Measurements from ENCODE around the gene PRDM4. TPM values are rescaled to one million over a fixed set of nuclear protein-coding genes. Genes with fewer than 3 reads are reported as not detected.

PRDM4 gene
- total and polyA plus RNA-seq, 2 of the 13 experiments (the other 11 are each of a cell fraction or from before 2014, with no cell fraction given), result 9.9 to 15.3 TPM

- TF ChIP-seq, protein P1, sequence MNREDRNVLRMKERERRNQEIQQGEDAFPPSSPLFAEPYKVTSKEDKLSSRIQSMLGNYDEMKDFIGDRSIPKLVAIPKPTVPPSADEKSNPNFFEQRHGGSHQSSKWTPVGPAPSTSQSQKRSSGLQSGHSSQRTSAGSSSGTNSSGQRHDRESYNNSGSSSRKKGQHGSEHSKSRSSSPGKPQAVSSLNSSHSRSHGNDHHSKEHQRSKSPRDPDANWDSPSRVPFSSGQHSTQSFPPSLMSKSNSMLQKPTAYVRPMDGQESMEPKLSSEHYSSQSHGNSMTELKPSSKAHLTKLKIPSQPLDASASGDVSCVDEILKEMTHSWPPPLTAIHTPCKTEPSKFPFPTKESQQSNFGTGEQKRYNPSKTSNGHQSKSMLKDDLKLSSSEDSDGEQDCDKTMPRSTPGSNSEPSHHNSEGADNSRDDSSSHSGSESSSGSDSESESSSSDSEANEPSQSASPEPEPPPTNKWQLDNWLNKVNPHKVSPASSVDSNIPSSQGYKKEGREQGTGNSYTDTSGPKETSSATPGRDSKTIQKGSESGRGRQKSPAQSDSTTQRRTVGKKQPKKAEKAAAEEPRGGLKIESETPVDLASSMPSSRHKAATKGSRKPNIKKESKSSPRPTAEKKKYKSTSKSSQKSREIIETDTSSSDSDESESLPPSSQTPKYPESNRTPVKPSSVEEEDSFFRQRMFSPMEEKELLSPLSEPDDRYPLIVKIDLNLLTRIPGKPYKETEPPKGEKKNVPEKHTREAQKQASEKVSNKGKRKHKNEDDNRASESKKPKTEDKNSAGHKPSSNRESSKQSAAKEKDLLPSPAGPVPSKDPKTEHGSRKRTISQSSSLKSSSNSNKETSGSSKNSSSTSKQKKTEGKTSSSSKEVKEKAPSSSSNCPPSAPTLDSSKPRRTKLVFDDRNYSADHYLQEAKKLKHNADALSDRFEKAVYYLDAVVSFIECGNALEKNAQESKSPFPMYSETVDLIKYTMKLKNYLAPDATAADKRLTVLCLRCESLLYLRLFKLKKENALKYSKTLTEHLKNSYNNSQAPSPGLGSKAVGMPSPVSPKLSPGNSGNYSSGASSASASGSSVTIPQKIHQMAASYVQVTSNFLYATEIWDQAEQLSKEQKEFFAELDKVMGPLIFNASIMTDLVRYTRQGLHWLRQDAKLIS (CRISPR knock-in tag; IDR thresholded peaks at IDR 0.05), result no peak
- TF ChIP-seq ELF3 (CRISPR knock-in tag; IDR thresholded peaks at IDR 0.05) (no peak), NFIB (CRISPR knock-in tag; IDR thresholded peaks at IDR 0.05; ENCODE audit: borderline replicate concordance) (no peak), ZSCAN30 (CRISPR knock-in tag; IDR thresholded peaks at IDR 0.05) (no peak), HCFC1 (IDR thresholded peaks at IDR 0.05; ENCODE audit: low read depth, low read length) (no peak), FOSL1 (CRISPR knock-in tag; IDR thresholded peaks at IDR 0.05; ENCODE audit: borderline replicate concordance) (no peak), IKZF4 (CRISPR knock-in tag; IDR thresholded peaks at IDR 0.05; ENCODE audit: borderline replicate concordance, low read depth, not compliant biosample characterization) (peak; percentile 13), ZEB1 (IDR thresholded peaks at IDR 0.05; ENCODE audit: insufficient replicate concordance, low read depth) (peak; percentile 7), ASH2L (IDR thresholded peaks at IDR 0.05; ENCODE audit: insufficient read length, low read depth, low read length) (no peak), ZNF652 (CRISPR knock-in tag; IDR thresholded peaks at IDR 0.05; ENCODE audit: borderline replicate concordance, low read depth) (no peak), ZNF790 (CRISPR knock-in tag; IDR thresholded peaks at IDR 0.05; ENCODE audit: borderline replicate concordance) (no peak), CENPX (CRISPR knock-in tag; IDR thresholded peaks at IDR 0.05) (no peak), JARID2 (CRISPR knock-in tag; IDR thresholded peaks at IDR 0.05; ENCODE audit: insufficient replicate concordance) (no peak), DNMT3B (CRISPR knock-in tag; conservative IDR thresholded peaks at IDR 0.05) (no peak), HNRNPK (IDR thresholded peaks at IDR 0.05; ENCODE audit: low read depth, low read length, poor library complexity, severe bottlenecking) (no peak), PHF8 (CRISPR knock-in tag; IDR thresholded peaks at IDR 0.05) (peak; percentile 18; the same call in 1 of the 2 replicates), ZNF383 (CRISPR knock-in tag; IDR thresholded peaks at IDR 0.05; ENCODE audit: borderline replicate concordance) (no peak), ZFP62 (CRISPR knock-in tag; IDR thresholded peaks at IDR 0.05) (no peak), RAD51 (IDR thresholded peaks at IDR 0.05; ENCODE audit: borderline replicate concordance) (peak; percentile 26; the same call in 1 of the 2 replicates), ZNF510 (CRISPR knock-in tag; IDR thresholded peaks at IDR 0.05; ENCODE audit: low read depth) (no peak), TFDP1 (CRISPR knock-in tag; IDR thresholded peaks at IDR 0.05; ENCODE audit: borderline replicate concordance) (no peak)
- TF ChIP-seq, protein P2, sequence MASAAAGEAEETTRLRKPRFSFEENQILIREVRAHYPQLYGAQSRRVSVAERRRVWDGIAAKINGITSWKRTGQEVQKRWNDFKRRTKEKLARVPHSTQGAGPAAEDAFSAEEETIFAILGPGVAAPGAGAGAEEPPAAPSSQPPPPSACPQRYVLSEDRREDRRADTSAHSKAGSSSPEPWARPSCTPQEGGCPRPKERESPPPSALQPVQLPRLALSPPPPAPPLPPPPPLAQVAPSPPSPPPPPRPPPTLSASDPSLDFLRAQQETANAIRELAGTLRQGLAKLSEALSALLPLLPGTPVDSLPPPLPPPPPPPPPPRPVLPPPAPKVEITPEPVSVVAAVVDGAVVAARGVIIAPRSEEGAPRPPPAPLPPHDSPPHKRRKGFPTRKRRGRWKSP (CRISPR knock-in tag; IDR thresholded peaks at IDR 0.05), result no peak
Measured at GRCh38 chr12:107760207-107760808, 629 bp downstream of the PRDM4 start (continued).
